Erythroblast (primary cell): ENCODE measurements around the gene SLC25A25.
"Not testable (repeated sequence)": the region's sequence is repeated elsewhere in the genome, so short reads cannot be mapped to it uniquely, and the experiment has no call there.

Experiments used
- DNase-seq, 2 experiments: peaks; one replicate each; lab custom pipeline; 2025; lab: John Stamatoyannopoulos, UW
- GATA1 ChIP-seq: IDR thresholded peaks from 2 replicates; pipeline ENCODE4 v1.6.1; 2011; ENCODE audit warnings: low read depth, mild to moderate bottlenecking, control low read depth, low read length, moderate library complexity
- POLR2A ChIP-seq: IDR thresholded peaks from 2 replicates; pipeline ENCODE4 v1.6.1; 2011; ENCODE audit warnings: mild to moderate bottlenecking, low read length

SLC25A25 gene

GRCh38 chr9:128057724-128058409 lies 10.2 kb upstream of the SLC25A25 start:
- TF ChIP-seq POLR2A = no peak
- no peak for TF ChIP-seq GATA1
- DNase-seq = no peak

GRCh38 chr9:128059365-128059983 lies 8.6 kb upstream of the SLC25A25 start:
- no peak for DNase-seq
- TF ChIP-seq GATA1 = no peak
- no peak for TF ChIP-seq POLR2A

- TF ChIP-seq POLR2A = no peak
- TF ChIP-seq GATA1 = no peak
- DNase-seq = no peak
Observed at GRCh38 chr9:128061275-128061960, 6.6 kb upstream of the SLC25A25 start.

- DNase-seq = no peak
- TF ChIP-seq POLR2A (no peak), GATA1 (no peak)
Observed at GRCh38 chr9:128062279-128062678, 5.8 kb upstream of the SLC25A25 start.

GRCh38 chr9:128062846-128063831 lies 4.9 kb upstream of the SLC25A25 start:
- DNase-seq = no peak
- TF ChIP-seq GATA1 (no peak), POLR2A (no peak)

- TF ChIP-seq GATA1 = no peak
- TF ChIP-seq POLR2A = no peak
- no peak for DNase-seq
Observed at GRCh38 chr9:128065907-128066712, 1.9 kb upstream of the SLC25A25 start.

- DNase-seq = peak; percentile 99
- no peak for TF ChIP-seq GATA1
- peak; percentile 3 for TF ChIP-seq POLR2A
Observed at GRCh38 chr9:128066713-128067644, 1.1 kb upstream of the SLC25A25 start, which contains the start of gene NAIF1. NAIF1 (minus strand) TSS chr9:128067320; CDS start chr9:128067101, 219 bp downstream.

GRCh38 chr9:128068386-128069205 lies 564 bp downstream of the SLC25A25 start:
- peak; percentile 70 to 79 for DNase-seq

GRCh38 chr9:128070874-128071273 lies 2.8 kb downstream of the SLC25A25 start:
- DNase-seq = no peak
- TF ChIP-seq GATA1 (no peak), POLR2A (no peak)

More at GRCh38 chr9:128068386-128069205, 564 bp downstream of the SLC25A25 start:
- TF ChIP-seq POLR2A (no peak), GATA1 (no peak)

- DNase-seq = not testable (repeated sequence)
Observed at GRCh38 chr9:128071475-128071874, 3.4 kb downstream of the SLC25A25 start.
